Activated CD4-positive, alpha-beta T cell treated with anti-CD3 and anti-CD28 coated beads, Interleukin-2, Interleukin-6, amounts not matched to agents 100 ng/mL and 50 ng/mL, durations not matched to agents 16 hours and 8 hours (primary cell): ENCODE data around the gene DENND4B.
"Not testable (repeated sequence)": the region's sequence is repeated elsewhere in the genome, so short reads cannot be mapped to it uniquely, and the experiment has no call there.

Experiments
- DNase-seq: peaks from one replicate; pipeline ENCODE4 v3.0.0-alpha.2; 2020

Gene DENND4B

GRCh38 chr1:153946622-153947241 lies at the start of gene DENND4B:
TSS of gene DENND4B (minus strand) at chr1:153946718. CDS start at chr1:153944374, 2,344 bp downstream.
- DNase-seq: peak; percentile 89

- DNase-seq: no peak
Observed at GRCh38 chr1:153995640-153996039, 49.1 kb upstream of the DENND4B start.

- DNase-seq: no peak
Observed at GRCh38 chr1:153995202-153995601, 48.7 kb upstream of the DENND4B start.

- DNase-seq: no peak
Observed at GRCh38 chr1:153991806-153992205, 45.3 kb upstream of the DENND4B start.

GRCh38 chr1:153991151-153991630 lies 44.7 kb upstream of the DENND4B start:
- DNase-seq: no peak

- peak; percentile 96 for DNase-seq
Observed at GRCh38 chr1:153990468-153991150, 44.1 kb upstream of the DENND4B start, which contains the start of gene RPS27. TSS of gene RPS27 (plus strand) at chr1:153990762. CDS start at chr1:153990797, 35 bp downstream.

- DNase-seq: no peak
Observed at GRCh38 chr1:153987621-153988020, 41.1 kb upstream of the DENND4B start.

GRCh38 chr1:153985941-153986761 lies 39.6 kb upstream of the DENND4B start, which contains the start of gene RAB13:
TSS of gene RAB13 (minus strand) at chr1:153986339. CDS start at chr1:153986236, 103 bp downstream.
- DNase-seq: no peak

GRCh38 chr1:153985341-153985912 lies 38.9 kb upstream of the DENND4B start:
- peak; percentile 50 for DNase-seq

GRCh38 chr1:153984123-153984894 lies 37.8 kb upstream of the DENND4B start:
- no peak for DNase-seq

- not testable (repeated sequence) for DNase-seq
Observed at GRCh38 chr1:153981735-153982134, 35.2 kb upstream of the DENND4B start.

GRCh38 chr1:153979091-153979490 lies 32.6 kb upstream of the DENND4B start:
- DNase-seq: not testable (repeated sequence)

- no peak for DNase-seq
Observed at GRCh38 chr1:153978274-153978909, 31.9 kb upstream of the DENND4B start.

GRCh38 chr1:153977250-153978240 lies 31.0 kb upstream of the DENND4B start, which contains the start of gene JTB:
TSS of gene JTB (minus strand) at chr1:153977674. CDS start at chr1:153977252, 422 bp downstream.
- peak; percentile 92 for DNase-seq

- DNase-seq: no peak
Observed at GRCh38 chr1:153976819-153977249, 30.3 kb upstream of the DENND4B start.

- DNase-seq: no peak
Observed at GRCh38 chr1:153973525-153973924, 27.0 kb upstream of the DENND4B start.

- no peak for DNase-seq
Observed at GRCh38 chr1:153973071-153973470, 26.6 kb upstream of the DENND4B start.

- DNase-seq: no peak
Observed at GRCh38 chr1:153970346-153970745, 23.8 kb upstream of the DENND4B start.

GRCh38 chr1:153968972-153969371 lies 22.5 kb upstream of the DENND4B start:
- DNase-seq: no peak

- no peak for DNase-seq
Observed at GRCh38 chr1:153968408-153968807, 21.9 kb upstream of the DENND4B start.
